COLO829 (cell line): ENCODE measurements around the gene ADCY1.
"Not testable (repeated sequence)": the region's sequence is repeated elsewhere in the genome, so short reads cannot be mapped to it uniquely, and the experiment has no call there.

Source experiments
- DNase-seq: peaks from one replicate; pipeline ENCODE4 v3.0.0; 2012; ENCODE audit warnings: low spot score

The ADCY1 gene

GRCh38 chr7:45712872-45713668 is 138.9 kb downstream of the ADCY1 start:
- no peak for DNase-seq

- no peak for DNase-seq
Observed at GRCh38 chr7:45713669-45714520, 139.7 kb downstream of the ADCY1 start.

GRCh38 chr7:45714521-45714820 is 140.3 kb downstream of the ADCY1 start:
- DNase-seq, result no peak

GRCh38 chr7:45715471-45716352 is 141.5 kb downstream of the ADCY1 start:
- no peak for DNase-seq

- DNase-seq, result no peak
Observed at GRCh38 chr7:45716380-45717203, 142.4 kb downstream of the ADCY1 start.

GRCh38 chr7:45717537-45718235 is 143.5 kb downstream of the ADCY1 start:
- DNase-seq, result no peak

GRCh38 chr7:45718464-45719330 is 144.5 kb downstream of the ADCY1 start:
- no peak for DNase-seq

GRCh38 chr7:45720989-45721388 is 146.8 kb downstream of the ADCY1 start:
- no peak for DNase-seq

GRCh38 chr7:45721686-45722598 is 147.8 kb downstream of the ADCY1 start:
- DNase-seq, result no peak

- not testable (repeated sequence) for DNase-seq
Observed at GRCh38 chr7:45725231-45725630, 151.1 kb downstream of the ADCY1 start.

GRCh38 chr7:45726883-45727282 is 152.7 kb downstream of the ADCY1 start:
- no peak for DNase-seq

- DNase-seq, result peak; percentile 27
Observed at GRCh38 chr7:45731692-45732443, 157.7 kb downstream of the ADCY1 start.

- not testable (repeated sequence) for DNase-seq
Observed at GRCh38 chr7:45738920-45739319, 164.8 kb downstream of the ADCY1 start.

GRCh38 chr7:45740573-45740972 is 166.4 kb downstream of the ADCY1 start:
- not testable (repeated sequence) for DNase-seq

GRCh38 chr7:45748976-45749375 is 174.8 kb downstream of the ADCY1 start:
- not testable (repeated sequence) for DNase-seq

GRCh38 chr7:45751352-45751751 is 177.2 kb downstream of the ADCY1 start:
- DNase-seq, result not testable (repeated sequence)

GRCh38 chr7:45756333-45756732 is 182.2 kb downstream of the ADCY1 start:
- DNase-seq, result not testable (repeated sequence)

- not testable (repeated sequence) for DNase-seq
Observed at GRCh38 chr7:45756757-45757156, 182.6 kb downstream of the ADCY1 start.
